ENCODE data around the gene CHEK2.
"Not testable (repeated sequence)": the region's sequence is repeated elsewhere in the genome, so short reads cannot be mapped to it uniquely, and the experiment has no call there.

The CHEK2 gene

DNA sequence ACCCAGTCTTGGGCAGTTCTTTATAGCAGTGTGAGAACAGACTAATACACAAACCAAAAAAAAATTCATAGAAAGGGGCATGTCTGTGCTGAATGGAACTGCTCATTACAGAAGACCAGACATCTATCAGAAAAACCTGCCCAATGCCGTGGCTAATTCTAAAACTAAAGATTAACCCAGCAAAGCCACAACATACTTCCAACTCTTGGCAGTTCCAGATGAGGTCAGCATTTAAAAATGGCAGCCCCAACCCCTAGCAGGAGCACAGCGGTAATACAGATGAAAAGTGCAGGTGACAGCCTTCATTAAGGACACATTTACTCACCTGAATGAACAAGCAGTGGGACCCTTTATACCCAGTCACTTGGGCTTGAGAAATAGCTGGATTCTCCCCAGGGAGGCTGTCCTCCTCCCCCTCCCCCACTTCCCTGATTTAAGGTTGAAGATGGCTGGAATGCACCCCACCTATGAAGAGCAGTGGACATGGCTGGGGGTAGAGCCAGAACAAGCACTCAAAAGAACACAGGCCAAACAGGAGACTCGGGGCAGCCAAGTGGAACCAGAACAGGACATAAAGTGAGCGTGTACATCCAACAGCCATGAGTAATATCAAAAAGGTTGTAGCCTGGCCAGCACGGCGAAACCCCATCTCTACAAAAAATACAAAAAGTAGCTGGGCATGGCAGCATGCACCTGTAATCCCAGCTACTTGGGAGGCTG is 48.4 kb downstream of the CHEK2 start:
- in situ Hi-C loops (cut with MboI; ENCODE audit: low sequenced_read_pairs): not testable (repeated sequence)

DNA sequence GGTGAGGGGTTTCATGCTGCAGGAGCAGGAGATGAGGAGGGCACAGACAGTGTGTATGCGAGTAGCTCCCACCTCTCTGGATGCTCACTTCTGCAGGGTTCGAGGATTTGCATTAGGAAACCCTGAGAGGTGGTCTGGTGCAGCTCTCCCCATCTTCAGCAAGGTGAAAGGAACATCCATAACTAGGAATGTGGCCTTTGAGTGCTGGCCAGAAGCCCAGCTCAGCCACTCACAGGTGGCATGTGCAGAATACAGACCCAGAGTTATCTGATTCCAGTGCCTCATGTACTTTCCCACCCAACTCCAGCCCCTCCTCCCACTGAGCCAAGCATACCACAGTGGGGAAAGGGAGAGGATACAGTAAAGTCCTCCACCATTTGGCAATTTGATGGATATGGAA is 51.8 kb downstream of the CHEK2 start:
- in situ Hi-C loops (cut with MboI; ENCODE audit: low sequenced_read_pairs): not testable (repeated sequence)

DNA sequence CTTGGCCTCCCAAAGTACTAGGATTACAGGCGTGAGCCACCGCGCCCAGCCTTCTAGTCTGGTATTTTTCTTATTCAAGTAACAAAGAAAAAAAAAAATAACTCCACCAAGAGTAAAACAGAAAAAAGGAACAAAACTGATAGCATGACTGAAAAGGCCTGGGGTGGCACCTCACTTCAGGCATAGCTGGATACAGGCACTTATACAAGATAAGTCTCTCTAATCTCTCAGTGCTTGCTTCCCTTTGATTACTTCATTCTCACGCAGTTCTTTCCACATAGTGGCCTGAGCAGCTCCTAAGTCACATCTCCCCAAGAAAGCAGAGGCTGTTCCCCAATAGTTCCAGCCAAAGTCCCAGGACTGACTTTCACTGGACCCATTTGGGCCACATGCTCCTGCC is 58.7 kb downstream of the CHEK2 start:
- in situ Hi-C loops (cut with MboI; ENCODE audit: low sequenced_read_pairs): not testable (repeated sequence)

DNA sequence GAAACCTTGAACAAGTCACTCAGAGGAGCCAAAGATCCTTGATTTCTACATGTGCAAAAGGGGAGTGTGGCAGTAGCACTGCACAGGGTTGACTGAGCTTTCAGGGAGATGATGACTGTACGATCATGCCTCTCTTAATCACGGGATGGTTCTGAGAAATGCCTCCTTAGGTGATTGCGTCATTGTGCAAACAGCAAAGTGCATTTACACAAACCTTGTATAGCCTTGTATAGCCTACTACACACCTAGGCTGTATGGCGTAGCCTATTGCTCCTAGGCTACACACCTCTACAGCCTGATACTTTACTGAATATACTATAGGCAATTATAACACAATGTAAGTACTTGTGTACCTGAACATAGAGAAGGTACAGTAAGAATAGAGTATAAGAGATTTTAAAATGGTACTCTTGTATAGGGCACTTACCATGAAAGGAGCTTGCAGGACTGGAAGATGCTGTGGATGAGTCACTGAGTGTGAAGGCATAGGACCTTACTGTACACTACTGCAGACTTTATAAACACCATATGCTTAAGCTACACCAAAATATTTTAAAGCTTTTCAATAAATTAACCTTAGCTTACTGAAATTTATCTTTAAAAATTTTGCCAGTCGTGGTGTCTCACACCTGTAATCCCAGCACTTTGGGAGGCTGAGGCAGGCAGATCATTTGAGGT is 60.7 kb downstream of the CHEK2 start:
- in situ Hi-C loops (cut with MboI; ENCODE audit: low sequenced_read_pairs): not testable (repeated sequence)

DNA sequence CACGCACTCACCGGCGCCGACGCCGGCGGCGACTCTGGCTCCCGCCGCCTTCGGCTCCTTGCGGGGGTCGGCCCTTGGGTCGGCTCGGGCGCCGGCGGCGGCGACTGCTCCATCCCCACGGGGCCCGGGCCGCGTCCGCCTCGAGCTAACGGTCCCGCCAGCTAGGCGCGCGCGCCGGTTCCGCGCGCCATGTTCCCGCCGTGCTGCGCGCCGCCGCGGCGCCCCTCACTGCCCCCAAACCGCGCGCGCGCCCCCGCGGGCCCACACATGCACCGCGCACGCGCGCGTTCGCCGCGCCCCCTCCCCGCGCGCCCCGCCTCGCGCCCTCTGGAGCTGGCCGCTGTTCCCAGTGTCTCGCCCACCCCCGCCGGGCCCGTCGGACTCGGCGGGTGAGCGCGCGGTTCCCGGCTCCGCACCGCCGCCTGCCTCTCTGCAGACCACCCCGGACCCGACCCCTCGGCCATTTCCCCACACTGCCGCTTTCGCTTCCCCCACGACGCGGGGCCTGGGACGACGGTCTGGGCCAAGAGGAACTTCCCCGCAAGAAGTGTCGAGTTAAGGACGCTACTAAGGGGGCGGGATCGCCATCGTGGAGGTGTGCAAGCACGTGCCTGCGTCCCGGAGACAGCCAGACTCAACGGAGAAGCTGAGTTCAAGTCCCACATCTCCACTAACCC is 61.9 kb downstream of the CHEK2 start, which contains the start of gene TTC28:
TSS of gene TTC28 (minus strand) at position 230 of the 677 bp plus-strand sequence. CDS start at position 113, 117 bp downstream.
- in situ Hi-C loops (cut with MboI; ENCODE audit: low sequenced_read_pairs): not testable (repeated sequence)

DNA sequence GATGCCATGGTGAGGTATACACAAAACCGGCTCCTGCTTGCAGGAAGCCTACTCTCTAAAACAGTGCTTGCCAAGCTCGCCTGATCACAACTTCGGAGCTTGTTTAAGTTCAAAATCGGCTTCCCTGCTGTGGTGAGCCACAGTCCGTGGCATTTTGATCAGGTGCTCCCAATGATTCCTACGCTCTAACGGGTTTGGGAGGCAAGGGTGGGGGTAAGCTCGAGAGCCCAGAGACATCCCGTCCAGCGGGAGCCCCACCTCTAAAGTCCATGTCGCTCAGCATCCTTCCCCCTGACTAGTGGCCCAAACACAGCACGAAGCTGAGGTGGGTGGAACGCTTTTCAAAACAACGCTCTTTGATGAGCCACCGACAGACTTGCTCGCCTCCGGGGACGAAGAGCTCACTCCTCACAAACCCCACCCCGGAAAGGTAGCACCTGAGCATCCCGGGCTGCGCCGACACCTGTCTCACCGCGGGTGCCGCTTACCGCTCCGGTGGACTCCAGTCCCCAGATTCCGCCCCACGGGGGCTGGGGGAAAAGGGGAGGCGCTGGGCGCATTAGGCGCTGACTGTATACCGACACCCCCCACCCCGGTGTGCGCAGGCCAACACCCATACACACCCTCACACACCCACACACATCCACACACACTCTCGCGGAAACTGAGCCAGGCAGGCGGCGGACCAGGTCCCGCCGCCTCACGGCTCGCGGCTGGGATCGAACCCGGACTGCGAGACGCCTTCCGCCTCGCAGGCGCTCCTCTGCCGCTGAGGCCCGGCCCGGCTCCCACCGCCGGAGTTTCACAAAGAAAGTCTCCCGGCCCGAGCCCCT is 62.6 kb downstream of the CHEK2 start:
- in situ Hi-C loops (cut with MboI; ENCODE audit: low sequenced_read_pairs): not testable (repeated sequence)

DNA sequence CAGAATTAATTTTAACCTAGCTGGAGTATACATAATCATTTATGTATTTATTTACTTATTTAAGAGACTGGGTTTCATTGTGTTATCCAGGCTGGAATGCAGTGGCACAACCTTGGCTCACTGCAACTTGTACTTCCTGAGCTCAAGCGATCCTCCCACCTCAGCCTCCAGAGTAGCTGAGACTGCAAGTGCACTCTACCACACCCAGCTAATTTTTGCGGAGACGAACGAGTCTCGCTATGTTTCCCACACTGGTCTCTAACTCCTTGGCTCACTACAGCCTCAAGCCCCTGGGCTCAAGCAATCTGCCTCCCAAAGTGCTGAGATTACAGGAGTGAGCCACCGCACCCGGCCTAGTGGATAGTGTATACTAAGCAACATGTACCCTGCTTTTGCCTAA is 63.5 kb downstream of the CHEK2 start:
- in situ Hi-C loops (cut with MboI; ENCODE audit: low sequenced_read_pairs): not testable (repeated sequence)

DNA sequence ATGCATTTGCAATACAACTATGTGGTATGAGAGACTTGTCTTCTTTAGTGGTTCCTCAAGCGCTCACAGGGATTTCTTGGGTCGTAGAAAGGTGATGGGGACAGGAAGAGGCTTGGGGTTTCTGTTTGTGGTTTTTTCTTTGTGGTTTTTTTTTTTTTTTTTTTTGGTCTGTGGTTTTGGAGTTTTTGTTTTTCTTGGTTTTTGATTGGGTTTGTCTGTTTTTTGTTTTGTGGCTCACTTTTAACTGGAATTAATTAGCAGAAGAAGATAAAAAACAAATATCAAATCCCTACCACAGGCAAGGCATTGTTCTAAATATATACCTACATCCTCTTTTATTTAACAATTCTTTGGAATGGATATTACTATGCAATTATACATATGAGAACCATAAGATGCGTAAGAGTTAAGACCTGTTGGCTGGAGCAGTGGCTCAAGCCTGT is 67.5 kb downstream of the CHEK2 start:
- in situ Hi-C loops (cut with MboI; ENCODE audit: low sequenced_read_pairs): no loop called here

DNA sequence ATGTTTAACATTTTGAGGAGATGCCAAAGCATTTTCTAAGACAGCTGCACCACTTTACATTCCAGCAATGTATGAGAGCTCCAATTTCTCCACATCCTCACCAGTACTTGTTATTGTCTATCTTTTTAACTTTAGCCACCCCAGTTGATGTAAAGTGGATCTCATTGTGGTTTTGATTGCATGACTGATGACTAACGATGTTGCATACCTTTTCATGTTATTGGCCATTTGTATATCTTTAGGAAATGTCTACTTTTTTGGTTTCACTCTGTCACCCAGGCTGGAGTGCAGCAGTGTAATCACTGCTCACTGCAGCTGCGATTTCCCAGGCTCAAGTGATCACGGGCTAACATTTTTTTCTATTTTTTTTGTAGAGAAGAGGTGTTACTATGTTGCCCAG is 70.9 kb downstream of the CHEK2 start:
- in situ Hi-C loops (cut with MboI; ENCODE audit: low sequenced_read_pairs): no loop called here

DNA sequence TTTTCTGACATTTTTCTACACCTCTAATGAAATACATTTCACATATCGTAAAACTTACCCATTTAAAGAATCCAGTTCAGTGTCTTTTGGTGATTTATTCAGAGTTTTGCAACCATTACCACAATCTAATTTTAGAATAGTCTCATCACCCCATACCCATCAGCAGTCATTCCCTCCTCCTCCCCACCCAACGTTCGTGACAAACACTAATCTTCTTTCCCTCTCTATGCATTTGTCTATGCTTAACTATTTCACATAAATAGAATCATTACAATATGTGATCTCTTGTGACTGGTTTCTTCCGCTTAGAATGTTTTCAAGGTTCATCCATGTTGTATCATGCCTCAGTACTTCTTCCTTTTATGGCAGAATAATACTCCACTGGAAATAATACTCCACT is 71.5 kb downstream of the CHEK2 start:
- in situ Hi-C loops (cut with MboI; ENCODE audit: low sequenced_read_pairs): no loop called here

DNA sequence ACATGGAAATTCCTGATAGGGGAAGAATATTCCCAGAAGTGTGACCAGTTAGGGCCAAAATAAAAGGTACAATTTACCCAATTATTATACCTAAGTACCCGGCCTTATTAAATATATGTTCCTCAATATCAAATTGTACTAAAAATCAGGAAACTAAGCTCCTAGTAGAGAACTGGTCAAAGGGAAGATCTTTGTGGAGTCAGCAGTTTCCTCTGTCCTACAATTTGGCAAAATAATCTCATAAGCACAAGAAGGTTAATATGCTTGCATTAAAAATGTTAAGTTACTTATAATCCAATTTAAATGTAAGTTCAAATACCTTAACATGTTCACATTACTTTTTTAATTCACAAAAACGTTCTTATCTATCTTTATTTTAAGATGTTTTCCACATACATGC is 72.2 kb downstream of the CHEK2 start:
- in situ Hi-C loops (cut with MboI; ENCODE audit: low sequenced_read_pairs): no loop called here

DNA sequence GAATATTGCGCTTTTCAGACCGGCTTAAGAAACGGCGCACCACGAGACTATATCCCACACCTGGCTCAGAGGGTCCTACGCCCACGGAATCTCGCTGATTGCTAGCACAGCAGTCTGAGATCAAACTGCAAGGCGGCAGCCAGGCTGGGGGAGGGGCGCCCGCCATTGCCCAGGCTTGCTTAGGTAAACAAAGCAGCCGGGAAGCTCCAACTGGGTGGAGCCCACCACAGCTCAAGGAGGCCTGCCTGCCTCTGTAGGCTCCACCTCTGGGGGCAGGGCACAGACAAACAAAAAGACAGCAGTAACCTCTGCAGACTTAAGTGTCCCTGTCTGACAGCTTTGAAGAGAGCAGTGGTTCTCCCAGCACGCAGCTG is 78.1 kb downstream of the CHEK2 start:
- in situ Hi-C loops (cut with MboI; ENCODE audit: low sequenced_read_pairs): not testable (repeated sequence)

DNA sequence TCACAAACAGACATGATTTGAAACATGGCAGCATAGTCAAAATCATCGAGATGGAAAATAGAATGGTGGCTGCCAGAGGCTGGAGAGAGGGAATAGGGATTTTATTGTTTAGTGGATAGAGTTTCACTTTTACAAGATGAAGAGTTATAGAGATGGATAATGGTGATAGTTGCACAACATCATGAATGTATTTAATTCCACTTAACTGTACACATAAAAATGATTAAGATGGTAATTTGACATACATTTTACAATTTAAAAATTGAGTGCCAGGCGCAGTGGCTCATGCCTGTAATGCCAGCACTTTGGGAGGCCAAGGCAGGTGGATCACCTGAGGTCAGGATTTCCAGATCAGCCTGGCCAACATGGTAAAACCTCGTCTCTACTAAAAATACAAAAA is 83.2 kb downstream of the CHEK2 start:
- in situ Hi-C loops (cut with MboI; ENCODE audit: low sequenced_read_pairs): no loop called here

DNA sequence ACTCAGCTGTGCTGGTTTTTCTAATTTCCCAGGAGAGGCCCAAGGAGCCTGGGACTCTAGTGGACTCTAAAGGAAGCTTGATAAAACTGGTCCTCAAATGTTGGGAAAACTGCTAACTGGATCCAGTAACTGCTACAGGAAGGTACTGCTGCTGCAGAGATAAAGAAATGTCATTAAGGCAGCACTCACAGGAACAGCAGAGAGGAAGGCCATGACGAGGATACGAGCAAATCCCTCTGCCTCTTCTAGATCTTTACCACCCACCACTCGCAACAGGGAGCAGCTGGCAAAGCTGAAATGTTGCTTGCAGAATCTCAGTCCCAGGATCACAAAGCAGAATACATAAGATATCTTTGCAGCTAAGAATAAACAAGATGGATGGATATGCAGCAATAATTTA is 85.4 kb downstream of the CHEK2 start:
- in situ Hi-C loops (cut with MboI; ENCODE audit: low sequenced_read_pairs): no loop called here

DNA sequence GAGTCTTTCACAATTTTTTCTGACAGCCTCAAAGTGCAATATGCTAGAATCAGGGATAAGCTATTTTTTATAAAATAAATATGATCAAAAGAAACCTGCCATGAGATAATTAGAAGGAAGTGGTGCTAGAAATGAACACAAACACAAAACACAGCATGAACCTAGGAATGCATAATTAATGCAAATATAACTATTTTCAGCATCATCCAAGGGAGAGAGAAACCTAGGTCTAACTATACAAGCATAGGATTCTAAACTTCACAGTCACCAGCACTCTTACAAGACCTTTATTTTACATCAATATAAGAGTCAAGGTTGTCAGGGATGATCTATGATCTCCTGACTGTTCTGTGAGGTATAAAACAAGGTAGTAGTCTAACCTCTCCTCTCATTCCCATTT is 91.2 kb downstream of the CHEK2 start:
- in situ Hi-C loops (cut with MboI; ENCODE audit: low sequenced_read_pairs): no loop called here

DNA sequence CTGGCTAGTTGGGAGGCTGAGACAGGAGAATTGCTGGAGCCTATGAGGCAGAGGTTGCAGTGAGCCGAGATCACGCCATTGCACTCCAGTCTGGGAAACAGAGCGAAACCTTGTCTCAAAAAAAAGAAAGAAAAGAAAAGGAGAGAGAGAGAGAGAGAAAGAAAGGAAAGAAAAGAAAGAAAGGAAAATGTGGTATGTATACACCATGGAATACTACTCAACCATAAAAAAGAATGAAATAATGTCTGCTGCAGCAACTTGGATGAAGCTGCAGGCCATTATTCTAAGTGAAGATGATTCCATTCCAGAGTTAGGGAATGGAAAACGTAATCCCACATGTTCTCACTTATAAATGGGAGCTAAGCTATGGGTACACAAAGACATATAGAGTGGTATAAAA is 92.8 kb downstream of the CHEK2 start:
- in situ Hi-C loops (cut with MboI; ENCODE audit: low sequenced_read_pairs): no loop called here

DNA sequence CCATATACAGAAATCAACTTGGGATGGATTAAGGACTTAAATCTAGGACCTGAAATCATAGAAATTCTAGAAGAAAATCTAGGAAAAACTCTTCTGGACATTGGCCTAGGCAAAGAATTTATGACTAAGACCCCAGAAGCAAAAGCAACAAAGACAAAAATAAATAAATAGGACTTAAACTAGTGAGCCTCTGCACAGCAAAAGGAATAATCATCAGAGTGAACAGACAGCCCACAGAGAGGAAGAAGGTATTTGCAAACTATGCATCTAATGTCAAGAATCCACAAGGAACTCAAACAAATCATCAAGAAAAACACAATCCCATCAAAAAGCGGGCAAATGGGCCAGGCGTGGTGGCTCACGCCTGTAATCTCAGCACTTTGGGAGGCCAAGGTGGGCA is 94.4 kb downstream of the CHEK2 start:
- in situ Hi-C loops (cut with MboI; ENCODE audit: low sequenced_read_pairs): no loop called here

DNA sequence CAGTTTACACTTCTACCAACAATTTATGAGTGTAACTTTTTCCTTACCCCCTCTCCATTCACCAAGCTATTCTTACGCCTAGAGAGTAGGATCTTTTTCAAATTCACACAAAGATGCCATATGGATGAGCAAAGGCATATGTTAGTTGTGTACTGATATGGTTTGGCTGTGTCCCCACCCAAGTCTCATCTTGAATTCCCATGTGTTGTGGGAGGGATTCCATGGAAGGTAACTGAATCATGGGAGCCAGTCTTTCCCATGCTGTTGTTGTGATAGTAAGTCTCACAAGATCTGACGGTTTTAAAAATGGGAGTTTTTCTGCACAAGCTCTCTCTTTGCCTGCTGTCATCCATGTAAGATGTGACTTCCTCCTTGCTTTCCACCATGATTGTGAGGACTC is 102.3 kb downstream of the CHEK2 start:
- in situ Hi-C loops (cut with MboI; ENCODE audit: low sequenced_read_pairs): no loop called here

All from HL-60/S4 (cell line).